NCI-H748 (cell line): ENCODE results near the gene ARL4A.
"Not testable (repeated sequence)": the region's sequence is repeated elsewhere in the genome, so short reads cannot be mapped to it uniquely, and the experiment has no call there.

Experiments used
- DNase-seq: peaks from one replicate; lab custom pipeline; 2025; ENCODE audit not compliant: unreplicated experiment; lab: John Stamatoyannopoulos, UW

ARL4A gene, protein sequence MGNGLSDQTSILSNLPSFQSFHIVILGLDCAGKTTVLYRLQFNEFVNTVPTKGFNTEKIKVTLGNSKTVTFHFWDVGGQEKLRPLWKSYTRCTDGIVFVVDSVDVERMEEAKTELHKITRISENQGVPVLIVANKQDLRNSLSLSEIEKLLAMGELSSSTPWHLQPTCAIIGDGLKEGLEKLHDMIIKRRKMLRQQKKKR

DNA sequence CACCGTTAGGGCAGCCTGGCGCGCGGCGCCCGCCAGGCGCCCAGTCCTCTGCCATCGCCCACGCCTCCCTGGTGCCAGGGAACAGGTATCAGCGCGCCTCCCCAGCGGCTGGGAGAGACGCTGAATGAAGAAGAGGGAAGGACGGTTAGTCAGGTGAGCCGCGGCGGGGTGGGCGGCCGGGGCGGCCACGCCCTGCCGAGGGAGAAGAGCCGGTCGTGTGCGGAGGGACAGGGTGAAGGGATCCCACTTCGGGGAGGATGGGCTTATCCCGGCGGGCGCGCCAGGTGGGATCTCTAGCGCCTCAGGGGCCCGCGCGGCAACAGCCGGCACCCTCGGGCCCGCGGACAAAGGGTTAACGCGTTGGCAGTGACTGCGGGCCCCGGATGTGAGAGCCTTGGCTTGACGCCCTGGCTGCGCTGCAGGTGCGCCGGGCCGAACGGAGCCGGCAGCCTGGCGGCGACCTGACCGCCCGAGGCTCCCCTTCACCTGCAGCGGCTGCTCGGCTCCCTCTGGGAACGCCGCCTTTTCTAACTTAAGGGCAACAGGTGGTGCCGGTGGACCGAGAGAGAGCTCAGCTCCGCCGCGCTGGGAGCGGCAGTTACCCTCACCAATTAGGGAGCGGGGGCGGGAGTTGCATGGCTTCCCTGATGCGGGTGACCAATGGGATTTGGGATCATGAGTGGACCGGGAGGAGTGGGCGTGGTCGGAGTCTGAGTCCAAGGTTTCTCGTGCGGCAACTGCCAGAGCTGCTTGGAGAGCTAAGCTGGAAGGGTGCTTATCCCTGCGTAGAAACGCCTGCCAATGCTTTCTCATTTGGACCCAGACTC lies at the start of gene ARL4A:
TSS of gene ARL4A (plus strand) at position 743 of the 827 bp plus-strand sequence. CDS start 622 bp downstream, outside the sequence.
- DNase-seq: peak; percentile 100

DNA sequence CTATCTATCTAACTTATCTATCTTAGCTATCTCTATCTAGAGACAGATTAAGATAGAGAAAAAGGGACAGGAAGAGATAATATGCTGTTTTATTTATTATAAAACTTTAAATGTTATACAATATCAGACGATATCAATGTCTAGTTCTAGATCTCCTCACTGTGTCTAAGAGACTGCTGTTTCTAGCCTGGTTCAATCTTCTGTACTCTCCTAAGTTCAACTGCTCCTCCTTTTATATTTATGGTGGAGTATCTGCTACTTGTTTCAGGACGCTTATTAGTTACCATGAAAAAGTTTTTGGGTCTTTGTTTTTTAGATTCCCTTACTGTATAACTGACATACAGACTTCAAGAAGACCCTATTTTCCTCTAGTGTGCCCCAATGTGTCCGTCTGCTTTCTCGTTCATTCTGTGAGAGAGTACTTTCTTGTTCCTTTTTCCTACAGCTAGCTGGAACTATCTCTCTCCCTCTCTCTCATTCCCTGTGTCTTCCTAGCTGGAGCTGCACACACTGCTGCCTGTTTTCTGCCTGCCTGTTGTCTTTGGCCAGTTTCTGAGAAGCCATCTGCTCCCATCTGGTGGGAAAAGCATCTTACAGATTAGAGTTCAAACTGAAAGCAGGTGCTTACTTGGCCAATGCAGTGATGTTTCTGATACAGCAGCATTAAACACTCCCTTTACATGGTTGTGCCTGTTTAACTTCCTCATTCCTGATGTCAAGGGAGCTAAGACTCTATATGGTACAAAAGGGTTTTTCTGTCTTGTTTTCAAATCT lies 49.4 kb upstream of the ARL4A start:
- DNase-seq: no peak

DNA sequence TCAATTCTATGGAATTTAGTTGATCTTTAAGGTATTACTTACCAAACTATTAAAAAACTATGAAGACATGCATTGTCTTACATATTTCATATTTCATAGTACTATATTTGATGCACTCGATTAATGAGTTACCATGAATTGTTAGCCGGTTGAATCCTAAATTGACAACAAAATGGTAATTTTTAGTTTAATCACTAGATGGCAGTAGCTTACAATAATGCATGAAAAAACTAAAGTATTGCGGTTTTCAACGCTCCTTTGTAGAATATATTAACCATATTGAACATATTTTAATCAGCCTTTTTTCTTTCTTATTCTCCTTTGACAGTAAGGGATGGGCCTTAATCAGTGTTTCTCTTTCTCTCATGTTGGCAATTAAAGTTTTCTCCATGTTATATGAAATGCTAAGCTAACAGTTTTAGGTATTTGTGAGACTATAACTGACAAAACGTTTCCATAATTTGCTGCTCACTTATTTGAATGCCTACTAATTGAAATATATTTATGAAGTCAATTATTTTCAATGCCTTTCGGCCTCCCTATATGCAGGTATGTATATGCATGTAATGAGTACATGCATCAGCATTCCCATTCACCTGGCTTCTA lies 48.5 kb upstream of the ARL4A start:
- DNase-seq: peak; percentile 56

DNA sequence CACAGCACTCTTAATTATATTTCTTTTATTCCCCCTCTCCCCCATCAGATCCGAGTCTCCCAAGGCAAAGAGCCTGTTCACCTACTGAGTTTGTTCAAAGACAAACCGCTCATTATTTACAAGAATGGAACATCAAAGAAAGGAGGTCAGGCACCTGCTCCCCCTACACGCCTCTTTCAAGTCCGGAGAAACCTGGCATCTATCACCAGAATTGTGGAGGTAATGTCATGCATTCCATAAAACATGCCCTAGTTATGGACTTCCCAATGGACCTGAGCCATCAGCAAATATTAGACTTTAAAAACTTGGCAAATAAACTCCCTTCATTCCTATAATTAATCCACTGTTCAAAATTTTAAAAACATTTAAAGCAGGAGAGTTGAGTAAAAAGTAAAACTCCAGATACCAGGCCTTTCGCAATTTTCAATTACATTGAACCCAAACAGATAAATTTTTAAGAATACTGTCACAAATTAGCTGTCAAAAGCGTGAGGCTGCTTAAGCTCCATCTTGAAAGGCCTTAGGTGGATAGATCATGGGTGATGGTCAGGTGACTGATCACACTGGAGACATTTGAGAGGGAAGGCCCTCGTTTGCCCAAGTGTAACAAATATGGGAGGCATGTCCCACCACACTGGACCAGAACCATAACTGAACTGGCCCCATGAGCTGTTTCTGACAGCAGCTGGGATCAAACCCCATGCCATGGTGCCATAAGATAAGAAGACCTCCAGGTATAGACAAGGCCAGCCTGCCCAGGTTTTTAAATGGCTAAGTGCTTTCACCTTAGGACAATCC lies 46.9 kb upstream of the ARL4A start:
- no peak for DNase-seq

DNA sequence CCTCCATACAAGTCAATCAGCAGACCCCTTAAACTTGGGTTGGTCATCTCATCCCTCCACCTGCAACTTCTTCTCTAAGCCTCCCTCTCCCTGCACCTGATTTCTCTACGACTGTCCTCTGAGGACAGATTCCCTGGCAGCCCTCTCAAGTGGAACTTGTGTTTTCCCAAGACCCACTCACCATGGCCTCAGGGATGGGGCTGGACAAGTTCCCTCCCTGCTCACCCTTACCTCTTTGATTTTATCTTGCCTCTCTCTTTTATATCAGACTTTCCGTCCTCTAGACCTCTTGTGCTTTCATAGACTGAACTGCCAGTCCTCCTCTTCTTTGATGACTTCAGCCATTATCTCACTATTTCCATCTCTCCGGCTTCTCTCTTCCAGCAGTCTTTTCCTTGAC lies 46.2 kb upstream of the ARL4A start:
- DNase-seq: no peak

DNA sequence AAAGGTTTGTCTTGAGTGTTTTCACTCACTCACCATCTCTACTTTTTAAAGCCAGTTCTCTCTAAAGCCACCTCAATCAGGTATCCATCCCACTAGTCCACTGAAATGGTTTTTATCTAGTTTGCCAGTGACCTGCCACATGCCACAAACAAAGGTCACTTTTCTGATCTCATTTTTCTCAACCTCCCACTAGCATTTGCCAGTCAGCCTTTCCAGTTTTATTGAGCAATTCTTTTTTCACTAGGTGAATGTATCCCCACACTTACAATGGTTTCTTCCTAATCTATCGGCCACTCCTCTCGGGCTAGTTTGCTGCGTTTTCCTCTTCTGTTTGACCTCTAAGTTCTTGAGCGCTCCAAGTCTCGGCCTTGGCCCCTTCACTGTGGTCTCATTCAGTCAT lies 44.9 kb upstream of the ARL4A start:
- DNase-seq: no peak

DNA sequence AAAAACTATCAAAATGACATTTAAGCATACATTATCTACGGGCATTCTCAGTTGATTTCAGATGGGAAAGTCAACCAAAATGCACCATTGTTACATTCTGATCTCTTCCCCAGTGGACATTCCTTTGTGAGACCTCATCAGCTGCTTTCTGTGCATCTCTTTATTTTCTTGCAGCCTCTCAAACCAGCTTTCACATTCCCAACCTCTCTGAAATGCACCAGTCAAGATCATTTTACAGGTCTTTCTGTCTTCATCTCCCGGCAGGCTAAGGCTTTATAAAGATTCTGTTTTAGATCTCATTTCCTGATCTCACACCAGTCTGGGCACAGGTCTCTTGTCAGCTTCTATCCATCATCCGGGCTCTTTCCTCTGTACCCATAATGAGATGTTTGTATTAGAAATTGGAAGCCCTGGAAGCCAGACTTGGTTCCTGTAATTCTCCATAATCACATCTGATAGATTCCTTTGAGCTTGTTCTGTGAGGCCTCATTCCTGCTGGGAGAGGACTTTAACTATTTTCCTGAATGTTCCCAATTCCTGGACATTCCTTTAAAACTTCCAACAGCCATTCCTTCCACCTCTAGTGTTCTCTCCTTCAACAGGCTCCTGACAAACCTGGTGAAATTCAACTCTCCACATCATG lies 44.3 kb upstream of the ARL4A start:
- no peak for DNase-seq

DNA sequence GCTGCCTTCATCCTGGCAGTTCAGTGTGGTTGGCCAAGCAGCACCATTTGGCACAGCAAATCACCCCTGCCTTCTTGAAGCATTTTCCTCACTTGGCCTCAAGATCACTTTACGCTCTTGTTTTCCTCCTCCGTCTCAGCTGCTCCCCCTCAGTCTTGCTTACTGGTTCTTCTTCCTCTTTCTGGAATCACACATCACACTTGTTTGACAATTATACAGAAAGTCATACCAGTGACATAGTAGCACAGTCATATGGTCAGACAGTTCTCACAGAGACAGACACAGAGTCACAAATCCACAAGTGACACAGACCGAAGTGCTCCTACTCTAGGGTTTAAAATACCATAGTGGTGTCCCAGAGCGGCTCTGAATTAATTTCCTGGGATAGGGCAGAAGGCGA lies 43.8 kb upstream of the ARL4A start:
- DNase-seq: no peak

DNA sequence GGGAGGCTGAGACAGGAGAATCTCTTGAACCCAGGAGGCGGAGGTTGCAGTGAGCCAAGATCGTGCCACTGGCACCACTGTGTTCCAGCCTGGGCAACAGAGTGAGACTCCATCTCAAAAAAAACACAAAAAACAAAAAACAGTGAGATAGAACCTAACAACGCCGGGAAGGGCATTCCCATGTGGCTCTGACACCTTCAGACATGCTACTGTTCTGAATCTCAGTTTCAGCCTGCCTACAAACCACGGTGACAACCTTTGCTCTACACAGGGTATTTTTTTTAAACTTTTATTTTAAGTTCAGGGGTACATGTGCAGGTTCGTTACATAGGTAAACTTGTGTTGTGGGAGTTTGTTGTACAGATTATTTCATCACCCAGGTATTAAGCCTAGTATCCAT lies 42.2 kb upstream of the ARL4A start:
- DNase-seq: not testable (repeated sequence)

DNA sequence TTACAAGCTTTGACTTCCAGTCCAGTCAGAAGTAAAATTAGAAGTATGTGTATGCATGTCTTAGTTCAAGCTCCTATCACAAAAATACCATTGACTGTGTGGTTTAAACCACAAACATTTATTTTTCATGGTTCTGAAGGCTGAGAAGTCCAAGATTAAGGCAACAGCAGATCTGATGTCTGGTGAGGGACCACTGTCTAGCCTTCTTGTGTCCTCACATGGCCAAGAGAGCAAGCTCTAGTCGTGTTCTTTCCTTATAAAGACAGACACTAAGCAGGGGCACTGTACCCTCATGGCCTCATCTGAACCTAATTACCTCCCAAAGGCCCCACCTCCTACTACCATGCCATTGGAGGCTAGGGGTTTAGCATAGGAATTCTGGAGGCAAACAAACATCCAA lies 41.3 kb upstream of the ARL4A start:
- no peak for DNase-seq

DNA sequence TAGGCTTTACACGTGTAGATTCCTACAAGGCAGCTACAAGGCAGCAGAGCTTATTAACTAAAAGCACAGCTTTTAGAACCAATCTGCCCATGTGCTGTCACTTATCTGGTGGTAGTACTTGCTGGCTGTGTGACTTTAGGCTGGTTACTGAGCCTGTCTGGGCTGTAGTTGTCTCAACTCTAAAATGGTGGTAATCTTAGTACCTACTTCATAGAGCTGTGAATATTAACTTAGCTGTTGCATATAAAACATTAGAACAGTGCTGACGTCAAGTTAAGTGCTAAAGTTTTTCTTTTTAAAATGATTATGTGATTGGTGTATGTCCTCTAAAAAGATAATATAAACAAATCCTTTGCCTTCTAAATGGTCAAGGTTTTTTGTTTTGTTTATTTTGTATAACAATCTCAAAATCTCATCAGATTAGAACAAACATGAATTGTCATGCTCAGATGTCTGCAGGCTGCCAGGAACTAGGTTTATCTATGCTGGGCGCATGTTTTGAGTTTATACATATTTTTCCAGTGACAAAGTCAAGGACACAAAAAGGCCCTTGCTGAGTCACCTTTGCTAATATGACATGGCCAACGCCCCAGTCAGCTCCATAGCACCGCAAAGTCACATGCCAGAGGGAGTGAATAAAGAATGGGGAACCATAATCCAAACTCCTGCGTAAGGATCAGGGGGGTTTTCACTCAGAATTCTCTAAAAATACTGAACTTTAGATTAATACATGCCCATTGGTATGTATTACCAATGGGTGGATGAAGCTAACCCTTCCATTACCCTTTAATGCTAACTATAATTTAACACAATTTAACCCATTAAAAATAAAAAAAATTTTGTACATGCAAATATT lies 39.8 kb upstream of the ARL4A start:
- DNase-seq: no peak

DNA sequence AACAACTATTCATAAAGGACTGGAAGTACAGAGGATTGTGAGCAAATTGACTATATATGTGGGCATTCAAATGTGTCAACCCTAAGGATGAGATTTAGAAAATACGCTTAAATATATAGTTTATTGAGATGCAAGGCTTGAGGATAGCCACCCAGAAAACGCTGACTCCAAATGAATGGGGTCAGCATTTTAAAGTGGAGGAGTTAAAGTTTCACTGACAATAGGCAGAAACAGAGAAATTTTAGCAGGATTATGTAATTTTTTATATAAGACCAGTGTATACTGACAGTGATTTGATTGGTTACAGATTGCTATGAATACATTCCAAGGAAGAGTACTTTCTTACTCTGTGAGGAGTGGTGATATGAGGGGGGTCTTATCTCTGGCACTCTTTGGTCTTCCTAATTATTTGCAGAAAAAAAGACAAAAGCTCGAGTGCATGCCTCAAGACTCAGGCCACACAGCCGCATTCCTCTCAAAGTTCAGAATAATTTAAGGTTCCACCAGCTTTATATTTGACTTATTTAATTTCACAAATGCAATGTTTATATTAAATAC lies 38.6 kb upstream of the ARL4A start:
- no peak for DNase-seq

DNA sequence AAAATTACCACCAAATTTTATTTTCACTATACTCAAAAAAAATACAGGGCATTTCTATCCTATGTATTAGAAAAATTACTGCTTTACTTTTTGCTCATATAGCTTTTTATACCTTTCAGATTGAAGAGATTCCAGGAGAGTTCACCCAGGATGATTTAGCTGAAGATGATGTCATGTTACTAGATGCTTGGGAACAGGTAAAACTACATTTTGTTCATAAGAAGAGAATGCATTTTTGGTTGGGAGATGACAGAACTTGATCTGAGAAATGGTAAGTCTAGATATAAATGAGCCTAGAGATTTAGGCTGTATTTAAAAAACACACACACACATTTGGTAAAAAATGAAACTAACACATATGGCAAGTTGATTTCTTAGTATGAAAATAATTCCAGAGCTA lies 38.1 kb upstream of the ARL4A start:
- no peak for DNase-seq

DNA sequence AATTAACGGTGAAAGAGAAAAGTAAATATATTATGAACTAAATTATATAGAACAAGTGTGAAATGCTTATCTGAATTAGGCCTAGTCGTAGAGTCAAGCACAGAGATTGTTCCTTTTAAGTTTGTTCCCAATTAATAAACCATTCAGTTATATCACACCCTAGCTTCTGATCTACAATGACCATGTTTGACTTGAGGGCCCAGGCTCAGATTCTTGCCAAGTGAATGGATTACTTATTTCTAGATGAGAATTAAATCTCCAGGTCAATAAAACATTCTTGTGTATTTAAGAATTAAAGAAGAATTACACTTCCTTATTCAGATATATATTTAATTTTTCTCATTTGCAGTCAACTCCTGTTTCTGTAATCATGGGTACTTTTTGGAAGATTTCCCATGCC lies 37.4 kb upstream of the ARL4A start:
- no peak for DNase-seq

DNA sequence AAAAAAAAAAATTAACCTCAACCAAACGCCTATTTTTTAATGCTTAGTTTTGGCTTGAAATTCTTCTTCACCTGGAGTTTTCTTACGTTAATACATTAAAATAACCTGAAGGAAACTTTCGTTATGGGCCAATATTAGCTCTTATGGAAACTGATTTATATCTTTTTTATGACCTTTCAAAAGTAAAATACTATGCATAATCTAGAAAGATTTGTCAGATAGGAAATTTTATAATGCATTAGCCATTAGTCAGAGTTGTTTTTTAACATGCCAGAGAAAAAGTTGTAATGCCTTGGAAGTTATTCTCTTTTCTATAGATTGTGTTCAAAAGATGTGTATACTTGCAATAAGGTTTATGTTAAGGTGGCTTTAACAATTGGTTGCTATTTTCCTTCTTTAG lies 34.3 kb upstream of the ARL4A start:
- no peak for DNase-seq

DNA sequence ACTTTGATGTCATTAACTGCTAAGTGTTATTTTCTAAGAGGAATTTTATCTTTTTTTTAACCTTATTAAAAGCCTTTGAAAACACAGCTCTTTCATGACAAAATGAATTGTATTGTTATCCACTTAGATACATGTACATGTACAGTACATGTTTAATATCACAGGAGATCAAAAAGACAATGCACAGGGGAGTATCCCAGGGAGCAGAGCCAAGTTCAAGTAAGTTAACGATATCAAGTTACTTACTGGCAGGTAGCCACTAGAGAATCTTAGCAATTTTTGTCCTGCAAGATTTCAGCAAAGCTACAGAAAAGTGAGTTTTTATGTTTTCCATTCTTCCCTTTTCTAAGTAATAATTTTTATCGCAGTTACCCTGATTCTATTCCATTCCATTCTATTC lies 33.9 kb upstream of the ARL4A start:
- DNase-seq: no peak

DNA sequence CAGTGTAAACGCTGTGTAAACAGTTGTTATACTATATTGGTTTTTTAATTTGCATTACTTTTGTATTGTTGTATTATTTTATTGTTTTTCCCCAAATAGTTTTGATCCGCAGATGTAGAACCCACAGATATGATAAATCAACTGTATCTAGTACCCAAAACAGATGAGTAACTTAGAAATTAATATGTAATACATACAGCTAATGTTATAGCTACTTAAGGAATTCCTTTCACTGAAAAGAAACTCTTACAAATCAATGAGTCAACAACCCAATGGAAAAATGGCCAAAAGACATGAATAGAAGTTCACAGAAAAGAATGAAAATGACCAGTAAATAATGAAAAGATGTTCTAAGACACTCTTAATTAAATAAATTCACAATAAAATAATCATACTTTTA lies 32.3 kb upstream of the ARL4A start:
- DNase-seq: no peak

DNA sequence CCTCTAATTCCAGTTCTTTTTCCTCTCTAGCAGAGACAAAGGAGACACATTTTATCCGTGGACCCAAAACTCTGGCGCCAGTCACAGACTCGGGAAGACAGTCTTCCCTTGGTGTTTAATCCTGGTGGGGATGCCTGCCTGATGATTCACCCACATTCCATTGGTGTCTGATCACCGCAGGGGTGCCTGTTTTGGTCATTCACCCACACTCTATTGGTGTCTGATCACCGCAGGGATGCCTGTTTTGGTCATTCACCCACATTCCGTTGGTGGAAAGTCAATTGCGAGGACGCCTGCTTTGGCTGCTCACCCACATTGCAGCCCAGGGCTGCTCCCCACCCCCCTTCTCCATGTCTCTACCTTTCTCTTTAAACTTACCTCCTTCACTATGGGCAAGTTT lies 27.0 kb upstream of the ARL4A start:
- not testable (repeated sequence) for DNase-seq

DNA sequence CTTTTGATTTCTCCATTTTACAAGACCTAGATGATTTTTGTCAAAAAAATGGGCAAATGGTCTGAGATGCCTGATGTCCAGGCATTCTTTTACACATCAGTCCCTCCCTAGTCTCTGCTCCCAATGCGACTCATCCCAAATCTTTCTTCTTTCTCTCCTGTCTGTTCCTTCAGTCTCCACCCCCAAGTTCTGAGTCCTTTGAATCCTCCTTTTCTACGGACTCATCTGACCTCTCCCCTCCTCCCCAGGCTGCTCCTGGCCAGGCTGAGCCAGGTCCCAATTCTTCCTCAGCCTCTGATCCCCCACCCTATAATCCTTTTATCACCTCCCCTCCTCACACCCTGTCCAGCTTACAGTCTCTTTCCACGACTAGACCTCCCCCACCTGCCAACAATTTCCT lies 26.4 kb upstream of the ARL4A start:
- DNase-seq: not testable (repeated sequence)
